Measurements from ENCODE around the gene NR4A1. TPM values are rescaled to one million over a fixed set of nuclear protein-coding genes. Genes with fewer than 3 reads are reported as not detected.

NR4A1 gene
- polyA plus RNA-seq, 1 donor (not counting 4 experiments of a cell fraction or from before 2014, with no cell fraction given): 3.9 TPM

DNA sequence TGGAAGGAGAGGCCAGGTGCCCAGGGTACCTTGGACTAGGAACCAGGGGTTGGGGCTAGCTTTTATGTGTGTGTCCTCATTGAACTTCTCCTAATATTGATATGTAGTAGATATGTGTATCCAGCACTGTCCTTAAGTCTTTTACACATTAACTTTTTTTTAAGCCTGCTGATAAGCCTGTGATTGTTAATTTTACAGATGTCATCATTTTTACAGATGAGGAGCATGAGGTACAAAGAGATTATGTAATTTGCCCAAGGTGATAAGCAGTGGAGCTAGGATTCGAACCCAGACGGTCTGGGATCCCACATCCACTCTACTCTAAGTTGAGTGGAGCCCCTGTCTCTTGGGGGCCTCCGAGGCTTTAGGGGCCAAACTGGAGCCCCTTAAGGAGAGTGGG lies 10.2 kb upstream of the NR4A1 start:
- DNase-seq (ENCODE audit: low read depth, low spot score): no peak
- peaks cover 8% of the 10 kb centered on the region for H3K4me1 ChIP-seq (ENCODE audit: control insufficient read depth, extremely low read depth, insufficient read depth, low read length)
- TF ChIP-seq, protein P1, sequence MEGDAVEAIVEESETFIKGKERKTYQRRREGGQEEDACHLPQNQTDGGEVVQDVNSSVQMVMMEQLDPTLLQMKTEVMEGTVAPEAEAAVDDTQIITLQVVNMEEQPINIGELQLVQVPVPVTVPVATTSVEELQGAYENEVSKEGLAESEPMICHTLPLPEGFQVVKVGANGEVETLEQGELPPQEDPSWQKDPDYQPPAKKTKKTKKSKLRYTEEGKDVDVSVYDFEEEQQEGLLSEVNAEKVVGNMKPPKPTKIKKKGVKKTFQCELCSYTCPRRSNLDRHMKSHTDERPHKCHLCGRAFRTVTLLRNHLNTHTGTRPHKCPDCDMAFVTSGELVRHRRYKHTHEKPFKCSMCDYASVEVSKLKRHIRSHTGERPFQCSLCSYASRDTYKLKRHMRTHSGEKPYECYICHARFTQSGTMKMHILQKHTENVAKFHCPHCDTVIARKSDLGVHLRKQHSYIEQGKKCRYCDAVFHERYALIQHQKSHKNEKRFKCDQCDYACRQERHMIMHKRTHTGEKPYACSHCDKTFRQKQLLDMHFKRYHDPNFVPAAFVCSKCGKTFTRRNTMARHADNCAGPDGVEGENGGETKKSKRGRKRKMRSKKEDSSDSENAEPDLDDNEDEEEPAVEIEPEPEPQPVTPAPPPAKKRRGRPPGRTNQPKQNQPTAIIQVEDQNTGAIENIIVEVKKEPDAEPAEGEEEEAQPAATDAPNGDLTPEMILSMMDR (optimal IDR thresholded peaks at IDR 0.05 in 1 of 3, IDR thresholded peaks at IDR 0.05 in 1 of 3, conservative IDR thresholded peaks at IDR 0.05 in 1 of 3; ENCODE audit: extremely low read depth in 1 of 3, insufficient read depth in 2 of 3, low read length in 3 of 3): no peak
- TF ChIP-seq EZH2 (IDR thresholded peaks at IDR 0.05; ENCODE audit: low read length): no peak
- H4K20me1 ChIP-seq (ENCODE audit: control insufficient read depth, extremely low read depth, insufficient read depth, low read length): no peaks in the 10 kb centered on the region
- dilution Hi-C loops (cut with MboI; ENCODE audit: extremely low pct_ligation_motif_present, low sequenced_read_pairs): no loop called here
- no peaks in the 10 kb centered on the region for H3K79me2 ChIP-seq (ENCODE audit: control insufficient read depth, insufficient read depth, low read length)
- peaks cover 5% of the 10 kb centered on the region for H3K27me3 ChIP-seq (ENCODE audit: control insufficient read depth, extremely low read depth, insufficient read depth, low read length)
- H3K4me2 ChIP-seq (ENCODE audit: control insufficient read depth, extremely low read depth, insufficient read depth, low read depth, low read length): no peak overlapping the region
- H3K9me3 ChIP-seq (ENCODE audit: control insufficient read depth, low read depth, low read length): no peaks in the 10 kb centered on the region
- no peak for FAIRE-seq
- H2AFZ ChIP-seq (ENCODE audit: control insufficient read depth, low read length): no peak overlapping the region
- H3K4me3 ChIP-seq (ENCODE audit: control insufficient read depth in 2 of 3, extremely low read depth in 1 of 3, insufficient read depth in 2 of 3, low read depth in 1 of 3, low read length in 3 of 3): no peak overlapping the region
- H3K9ac ChIP-seq (ENCODE audit: control insufficient read depth, extremely low read depth, insufficient read depth, low read length): no peak overlapping the region
- H3K27ac ChIP-seq (ENCODE audit: control insufficient read depth, insufficient read depth, low read length): no peak overlapping the region
- no peaks in the 10 kb centered on the region for H3K9me1 ChIP-seq (ENCODE audit: control insufficient read depth, extremely low read depth, insufficient read depth, low read length)
- H3K36me3 ChIP-seq (ENCODE audit: control insufficient read depth in 2 of 2, extremely low read depth in 1 of 2, insufficient read depth in 2 of 2, low read length in 2 of 2): no peaks in the 10 kb centered on the region

DNA sequence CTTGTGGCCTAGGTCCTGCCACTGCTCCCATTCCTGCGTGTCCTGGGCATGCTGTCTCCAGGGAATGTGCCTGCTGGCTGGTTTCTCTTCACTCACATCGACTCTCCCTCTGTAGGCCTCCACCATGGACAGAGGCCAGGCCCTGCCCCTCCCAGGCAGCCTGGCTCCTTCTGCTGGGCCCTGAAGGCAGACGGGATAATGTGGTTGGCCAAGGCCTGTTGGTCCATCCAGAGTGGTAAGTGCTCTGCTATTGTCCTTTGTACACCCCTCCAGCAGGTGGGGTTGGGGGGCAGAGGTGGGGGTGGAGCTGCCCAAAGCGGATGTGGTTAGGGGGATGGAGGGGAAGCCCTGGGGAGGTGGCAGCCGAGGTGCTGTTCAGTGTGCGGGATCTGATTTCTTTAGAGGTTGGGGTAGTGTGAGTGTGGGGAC lies 9.5 kb upstream of the NR4A1 start:
- Histone ChIP-seq H3K9ac (ENCODE audit: control insufficient read depth, extremely low read depth, insufficient read depth, low read length) (no peak overlapping the region), H3K4me2 (ENCODE audit: control insufficient read depth, extremely low read depth, insufficient read depth, low read depth, low read length) (no peak overlapping the region), H3K9me3 (ENCODE audit: control insufficient read depth, low read depth, low read length) (no peaks in the 10 kb centered on the region), H3K9me1 (ENCODE audit: control insufficient read depth, extremely low read depth, insufficient read depth, low read length) (no peaks in the 10 kb centered on the region), H3K27me3 (ENCODE audit: control insufficient read depth, extremely low read depth, insufficient read depth, low read length) (no peaks in the 10 kb centered on the region), H4K20me1 (ENCODE audit: control insufficient read depth, extremely low read depth, insufficient read depth, low read length) (no peaks in the 10 kb centered on the region), H3K79me2 (ENCODE audit: control insufficient read depth, insufficient read depth, low read length) (no peaks in the 10 kb centered on the region), H3K36me3 (ENCODE audit: control insufficient read depth in 2 of 2, extremely low read depth in 1 of 2, insufficient read depth in 2 of 2, low read length in 2 of 2) (no peaks in the 10 kb centered on the region), H3K4me1 (ENCODE audit: control insufficient read depth, extremely low read depth, insufficient read depth, low read length) (peaks cover 2% of the 10 kb centered on the region), H3K4me3 (ENCODE audit: control insufficient read depth in 2 of 3, extremely low read depth in 1 of 3, insufficient read depth in 2 of 3, low read depth in 1 of 3, low read length in 3 of 3) (no peak overlapping the region), H2AFZ (ENCODE audit: control insufficient read depth, low read length) (no peak overlapping the region), H3K27ac (ENCODE audit: control insufficient read depth, insufficient read depth, low read length) (no peak overlapping the region)
- TF ChIP-seq EZH2 (IDR thresholded peaks at IDR 0.05; ENCODE audit: low read length): no peak
- TF ChIP-seq, protein P1 (optimal IDR thresholded peaks at IDR 0.05 in 1 of 3, IDR thresholded peaks at IDR 0.05 in 1 of 3, conservative IDR thresholded peaks at IDR 0.05 in 1 of 3; ENCODE audit: extremely low read depth in 1 of 3, insufficient read depth in 2 of 3, low read length in 3 of 3): no peak
- dilution Hi-C loops (cut with MboI; ENCODE audit: extremely low pct_ligation_motif_present, low sequenced_read_pairs): no loop called here
- no peak for DNase-seq (ENCODE audit: low read depth, low spot score)
- FAIRE-seq: no peak

Measured in keratinocyte (primary cell).